ENCODE data around the gene NUDT3. TPM values are rescaled to one million over a fixed set of nuclear protein-coding genes. Genes with fewer than 3 reads are reported as not detected.

The NUDT3 gene
- 15.7 and 19.9 TPM in 2 replicates for total RNA-seq

GRCh38 chr6:34392497-34393190, at the start of gene NUDT3:
TSS of gene NUDT3 (minus strand) at chr6:34392669. CDS start at chr6:34392362, 307 bp downstream.

GRCh38 chr6:34425498-34426410, 33.3 kb upstream of the NUDT3 start, which contains the start of gene RPS10:
TSS of gene RPS10 (minus strand) at chr6:34426069. CDS start at chr6:34425221, 848 bp downstream.

GRCh38 chr6:34248727-34249468, 143.6 kb downstream of the NUDT3 start, which contains the start of gene SMIM29:
TSS of gene SMIM29 (minus strand) at chr6:34249006. CDS start at chr6:34247791, 1,215 bp downstream.

GRCh38 chr6:34236443-34237315, 155.8 kb downstream of the NUDT3 start, which contains the start of gene HMGA1:
TSS of gene HMGA1 (plus strand) at chr6:34236873. CDS start at chr6:34240781, 3,908 bp downstream.

Other genes with a start within 250 kb of the NUDT3 start
- 0.10 and 0.13 TPM in 2 replicates for gene GRM4, start 246.6 kb downstream of the NUDT3 start, total RNA-seq
- 101 and 171 TPM in 2 replicates for gene HMGA1, start 155.8 kb downstream of the NUDT3 start, total RNA-seq
- 27.0 and 36.0 TPM in 2 replicates for gene SMIM29, start 143.7 kb downstream of the NUDT3 start, total RNA-seq
- 654 and 809 TPM in 2 replicates for gene RPS10, start 33.4 kb upstream of the NUDT3 start, total RNA-seq
- gene PACSIN1, start 73.4 kb upstream of the NUDT3 start, total RNA-seq, result 0.07 TPM in 1 of 2 replicates, not detected in the other
- gene SPDEF, start 163.7 kb upstream of the NUDT3 start, total RNA-seq, result not detected in 2 replicates

Data from smooth muscle cell of the pulmonary artery (primary cell).